SK-N-SH (cell line): ENCODE measurements around the gene SKI. TPM values are rescaled to one million over a fixed set of nuclear protein-coding genes. Genes with fewer than 3 reads are reported as not detected.

Experiments
- CTCF ChIA-PET: fragments of 300-600, 350-600 bp; formaldehyde crosslinking; extraction: SDS; loops from one replicate; lab custom pipeline; 2021; lab: Yijun Ruan, JAX
- POLR2A ChIA-PET: fragments of 350-600 bp; sonication (Branson Sonifier 250); formaldehyde crosslinking; extraction: SDS; loops from one replicate; lab custom pipeline; 2020; ENCODE audit warnings: antibody characterized with exemption, inconsistent platforms; lab: Yijun Ruan, JAX
- DNase-seq: peaks from one replicate; pipeline ENCODE4 v3.0.0; 2012
- H2AFZ ChIP-seq: fragments of 200-600 bp; sonication (generic); 2 replicates; pipeline ENCODE4 v1.8.1; 2016; ENCODE audit warnings: antibody characterized with exemption, mild to moderate bottlenecking, low read depth
- H3F3A ChIP-seq: fragments of 200-600 bp; sonication (generic); replicated peaks from 2 replicates; pipeline ENCODE3; 2016; ENCODE audit warnings: antibody characterized with exemption, mild to moderate bottlenecking; ENCODE audit not compliant: insufficient read depth
- H3K27ac ChIP-seq, 2 experiments: fragments of 200-500 bp in 1 of 2; fragments of 200-600 bp in 1 of 2; sonication (Bioruptor generic) in 1 of 2; sonication (generic), shearing (Covaris generic) in 1 of 2; 2 replicates each; pipeline versions ENCODE4 v1.5.1 to v1.6.1; 2014 to 2016; ENCODE audit warnings: low read depth in 2 of 2, inconsistent platforms in 1 of 2, low read length in 1 of 2, mild to moderate bottlenecking in 1 of 2, mixed read lengths in 1 of 2
- H3K27me3 ChIP-seq: fragments of 200-600 bp; sonication (generic), shearing (Covaris generic); 2 replicates; pipeline ENCODE4 v1.6.1; 2016; ENCODE audit warnings: mixed run types; ENCODE audit not compliant: insufficient read depth
- H3K36me3 ChIP-seq, 2 experiments: fragments of 200-500 bp in 1 of 2; fragments of 200-600 bp in 1 of 2; sonication (Bioruptor generic) in 1 of 2; sonication (generic) in 1 of 2; replicated peaks in 1 of 2; 2 replicates each; pipeline versions ENCODE3 to v1.5.1; 2014 to 2016; ENCODE audit warnings: low read length in 1 of 2, mild to moderate bottlenecking in 1 of 2; ENCODE audit not compliant: insufficient read depth in 2 of 2, control insufficient read depth in 1 of 2
- H3K4me1 ChIP-seq, 2 experiments: fragments of 200-500 bp in 1 of 2; fragments of 200-600 bp in 1 of 2; sonication (Bioruptor generic) in 1 of 2; sonication (generic), shearing (Covaris generic) in 1 of 2; 2 replicates each; pipeline versions ENCODE4 v1.5.1 to v1.6.1; 2014 to 2016; ENCODE audit warnings: low read depth in 1 of 2, low read length in 1 of 2, mixed run types in 1 of 2; ENCODE audit not compliant: insufficient read depth in 2 of 2, control insufficient read depth in 1 of 2
- H3K4me2 ChIP-seq: fragments of 200-600 bp; sonication (generic), shearing (Covaris generic); 2 replicates; pipeline ENCODE4 v1.6.1; 2017; ENCODE audit warnings: mixed run types
- H3K4me3 ChIP-seq, 2 experiments: fragments of 200-500 bp in 1 of 2; fragments of 200-600 bp in 1 of 2; sonication (Bioruptor generic) in 1 of 2; sonication (generic), shearing (Covaris generic) in 1 of 2; 2 replicates each; pipeline versions ENCODE4 v1.5.1 to v1.8.1; 2014 to 2016; ENCODE audit warnings: low read depth in 2 of 2, inconsistent platforms in 1 of 2, low read length in 1 of 2, mild to moderate bottlenecking in 1 of 2, mixed read lengths in 1 of 2, moderate library complexity in 1 of 2
- H3K79me2 ChIP-seq: fragments of 200-600 bp; sonication (generic); 2 replicates; pipeline ENCODE4 v1.8.1; 2017; ENCODE audit warnings: mild to moderate bottlenecking; ENCODE audit not compliant: insufficient read depth
- H3K9ac ChIP-seq: fragments of 200-600 bp; sonication (generic); 2 replicates; pipeline ENCODE4 v1.6.1; 2017; ENCODE audit warnings: mixed run types
- H3K9me2 ChIP-seq: fragments of 200-600 bp; sonication (generic); 2 replicates; pipeline ENCODE4 v1.6.1; 2017; ENCODE audit warnings: mixed run types
- H3K9me3 ChIP-seq: fragments of 200-600 bp; sonication (generic); 2 replicates; pipeline ENCODE4 v1.6.1; 2017; ENCODE audit warnings: mixed run types, mild to moderate bottlenecking, moderate library complexity
- H4K20me1 ChIP-seq: fragments of 200-600 bp; sonication (generic); 2 replicates; pipeline ENCODE4 v1.6.1; 2017; ENCODE audit warnings: mild to moderate bottlenecking, mixed run types; ENCODE audit not compliant: insufficient read depth
- ELF1 ChIP-seq: IDR thresholded peaks from 2 replicates; pipeline ENCODE4 v1.4.0; 2012
- EZH2phosphoT487 ChIP-seq: fragments of 200-600 bp; sonication (generic); IDR thresholded peaks from 2 replicates; pipeline ENCODE4 v1.6.1; 2017; ENCODE audit warnings: low read depth, mixed run types, mild to moderate bottlenecking, antibody characterized with exemption, moderate library complexity, borderline replicate concordance
- FOSL2 ChIP-seq: IDR thresholded peaks from 2 replicates; pipeline ENCODE4 v1.4.0; 2012; ENCODE audit warnings: low read depth, mild to moderate bottlenecking, moderate library complexity, borderline replicate concordance
- GATA2 ChIP-seq: sonication (generic); formaldehyde crosslinking; IDR thresholded peaks from 2 replicates; pipeline ENCODE4 v1.5.0; 2020; ENCODE audit warnings: mild to moderate bottlenecking, missing genetic modification reagents
- MXI1 ChIP-seq: IDR thresholded peaks from 2 replicates; pipeline ENCODE4 v1.6.1; 2012; ENCODE audit warnings: mild to moderate bottlenecking, low read depth, low read length, improper control_type of control experiment
- POLR2AphosphoS5 ChIP-seq: IDR thresholded peaks from 2 replicates; pipeline ENCODE4 v1.6.1; 2012; ENCODE audit warnings: low read depth, low read length
- RAD21 ChIP-seq: IDR thresholded peaks from 2 replicates; pipeline ENCODE4 v1.6.1; 2012; ENCODE audit warnings: mild to moderate bottlenecking, low read length
- SIN3A ChIP-seq: IDR thresholded peaks from 2 replicates; pipeline ENCODE4 v1.6.1; 2012; ENCODE audit warnings: low read depth, mild to moderate bottlenecking, low read length, moderate library complexity, borderline replicate concordance
- SMC3 ChIP-seq: IDR thresholded peaks from 2 replicates; pipeline ENCODE4 v1.6.1; 2012; ENCODE audit warnings: low read depth, low read length, improper control_type of control experiment
- TCF12 ChIP-seq: IDR thresholded peaks from 2 replicates; pipeline ENCODE4 v1.4.0; 2012
- WGBS: methylation state at CpG from one replicate; pipeline ENCODE4 v1.1.6; 2017; ENCODE audit warnings: low lambda C conversion rate; 5-methylcytosine and 5-hydroxymethylcytosine counted together
- polyA plus RNA-seq, 3 experiments: library from polyadenylated mRNA; depleted of rRNA; stranded (reverse); fragments of >200 nt; gene quantifications; 2 replicates each; pipeline ENCODE4 v1.2.3, GENCODE V29; 2012
- TF ChIP-seq, protein P1 (sequence below): fragments of 150-350 bp; IDR thresholded peaks from 2 replicates; pipeline ENCODE4 v1.6.1; 2016; ENCODE audit warnings: mild to moderate bottlenecking, low read depth, low read length
- TF ChIP-seq, protein P2 (sequence below): fragments of 150-350 bp; IDR thresholded peaks from 2 replicates; pipeline ENCODE4 v1.6.1; 2017; ENCODE audit warnings: antibody characterized with exemption, low read length, low read depth, borderline replicate concordance
- TF ChIP-seq, protein P3 (sequence below): IDR thresholded peaks from 2 replicates; pipeline ENCODE4; 2012
- TF ChIP-seq, protein P4 (sequence below): fragments of 200-600 bp; sonication (generic); IDR thresholded peaks from 2 replicates; pipeline ENCODE4 v1.6.1; 2017; ENCODE audit warnings: antibody characterized with exemption, mild to moderate bottlenecking, moderate library complexity
- TF ChIP-seq, protein P5 (sequence below): IDR thresholded peaks from 2 replicates; pipeline ENCODE4 v1.4.0; 2012; ENCODE audit warnings: low read depth

The SKI gene
- polyA plus RNA-seq, 1 of the 3 experiments (the other 2 are of a cell fraction) = 7.2 TPM

DNA sequence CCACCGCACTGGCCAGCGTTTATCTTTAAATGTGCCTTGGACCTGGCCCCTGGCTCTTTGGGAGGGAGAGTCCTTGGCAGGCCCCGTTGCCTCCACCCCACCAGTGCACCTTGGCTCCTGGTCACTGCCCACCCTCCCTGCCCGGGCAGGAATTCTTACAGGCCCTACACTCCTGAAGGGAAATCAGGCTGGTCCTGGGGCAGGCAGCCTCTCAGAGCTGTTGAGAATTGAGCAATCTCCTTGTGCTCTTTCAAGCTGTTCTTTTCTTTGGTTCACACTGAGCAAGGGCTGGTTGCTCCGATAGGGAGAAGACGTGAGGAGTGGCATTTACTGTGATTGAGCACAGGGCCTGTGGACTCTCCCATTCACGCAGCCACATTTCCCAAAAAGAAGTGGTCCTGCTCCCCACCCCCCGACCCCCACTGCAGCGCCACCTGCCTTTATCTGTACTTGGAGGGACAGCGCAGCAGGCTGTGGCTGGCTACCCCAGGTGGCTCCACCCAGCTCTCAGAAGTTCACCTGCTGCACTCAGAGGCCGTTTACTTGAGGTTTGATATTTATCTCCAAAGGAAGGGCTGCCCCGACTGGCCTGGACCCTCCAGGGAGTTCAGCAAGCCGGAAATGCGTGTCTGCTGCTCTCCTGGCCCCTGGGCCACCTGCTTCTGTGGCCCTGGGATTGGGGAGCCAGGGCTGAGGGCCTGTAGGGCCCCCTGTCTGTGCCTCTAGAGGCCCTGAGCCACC, 47.8 kb downstream of the SKI start:
- CTCF ChIA-PET = interaction anchor here (0.9 to 1.6 kb wide), 6 partner anchors 9 to 43 kb away, joined by 3 to 5 read pairs (median 3); no protein-coding TSS in a partner anchor

DNA sequence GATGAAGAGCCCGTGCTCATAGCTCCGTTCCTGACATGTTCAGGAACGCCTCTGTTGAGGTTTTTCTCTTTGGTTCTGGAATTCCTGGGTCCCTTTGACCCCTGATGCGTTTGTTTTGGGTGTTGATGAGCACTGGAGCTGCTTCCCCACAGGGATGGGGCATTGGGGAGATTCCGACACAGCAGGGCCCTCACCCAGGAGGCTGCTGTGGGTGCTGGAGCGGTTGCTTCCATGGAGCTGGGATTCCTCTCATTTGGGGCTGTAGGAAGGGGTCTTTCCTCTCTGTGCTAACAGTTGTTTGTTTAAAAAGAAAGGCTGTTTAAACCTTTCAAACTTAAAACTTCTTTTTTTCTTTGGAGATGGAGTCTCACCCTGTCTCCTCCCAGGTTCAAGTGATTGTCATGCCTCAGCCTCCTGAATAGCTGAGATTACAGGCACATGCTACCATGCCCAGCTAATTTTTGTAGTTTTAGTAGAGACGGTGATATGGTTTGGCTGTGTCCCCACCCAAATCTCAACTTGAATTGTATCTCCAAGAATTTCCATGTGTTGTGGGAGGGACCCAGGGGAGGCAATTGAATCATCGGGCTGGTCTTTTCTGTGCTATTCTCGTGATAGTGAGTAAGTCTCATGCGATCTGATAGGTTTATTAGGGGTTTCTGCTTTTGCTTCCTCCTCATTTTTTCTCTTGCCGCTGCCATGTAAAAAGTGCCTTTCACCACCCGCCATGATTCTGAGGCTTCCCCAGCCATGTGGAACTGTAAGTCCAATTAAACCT, 48.9 kb downstream of the SKI start:
- H3K9me3 ChIP-seq = no peaks in the 10 kb centered on the region
- H3K36me3 ChIP-seq = no peaks in the 10 kb centered on the region
- no peak overlapping the region for H3K4me2 ChIP-seq
- no peak overlapping the region for H3K27ac ChIP-seq
- H3K27me3 ChIP-seq = no peaks in the 10 kb centered on the region
- H3K4me3 ChIP-seq = no peak overlapping the region
- no peaks in the 10 kb centered on the region for H3F3A ChIP-seq
- TF ChIP-seq, protein P1, sequence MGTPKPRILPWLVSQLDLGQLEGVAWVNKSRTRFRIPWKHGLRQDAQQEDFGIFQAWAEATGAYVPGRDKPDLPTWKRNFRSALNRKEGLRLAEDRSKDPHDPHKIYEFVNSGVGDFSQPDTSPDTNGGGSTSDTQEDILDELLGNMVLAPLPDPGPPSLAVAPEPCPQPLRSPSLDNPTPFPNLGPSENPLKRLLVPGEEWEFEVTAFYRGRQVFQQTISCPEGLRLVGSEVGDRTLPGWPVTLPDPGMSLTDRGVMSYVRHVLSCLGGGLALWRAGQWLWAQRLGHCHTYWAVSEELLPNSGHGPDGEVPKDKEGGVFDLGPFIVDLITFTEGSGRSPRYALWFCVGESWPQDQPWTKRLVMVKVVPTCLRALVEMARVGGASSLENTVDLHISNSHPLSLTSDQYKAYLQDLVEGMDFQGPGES = no peak
- TF ChIP-seq GATA2 (CRISPR knock-in tag) (no peak), MXI1 (no peak), SMC3 (no peak), ELF1 (no peak), POLR2AphosphoS5 (no peak)
- TF ChIP-seq, protein P2, sequence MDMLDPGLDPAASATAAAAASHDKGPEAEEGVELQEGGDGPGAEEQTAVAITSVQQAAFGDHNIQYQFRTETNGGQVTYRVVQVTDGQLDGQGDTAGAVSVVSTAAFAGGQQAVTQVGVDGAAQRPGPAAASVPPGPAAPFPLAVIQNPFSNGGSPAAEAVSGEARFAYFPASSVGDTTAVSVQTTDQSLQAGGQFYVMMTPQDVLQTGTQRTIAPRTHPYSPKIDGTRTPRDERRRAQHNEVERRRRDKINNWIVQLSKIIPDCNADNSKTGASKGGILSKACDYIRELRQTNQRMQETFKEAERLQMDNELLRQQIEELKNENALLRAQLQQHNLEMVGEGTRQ = no peak
- TF ChIP-seq, protein P3, sequence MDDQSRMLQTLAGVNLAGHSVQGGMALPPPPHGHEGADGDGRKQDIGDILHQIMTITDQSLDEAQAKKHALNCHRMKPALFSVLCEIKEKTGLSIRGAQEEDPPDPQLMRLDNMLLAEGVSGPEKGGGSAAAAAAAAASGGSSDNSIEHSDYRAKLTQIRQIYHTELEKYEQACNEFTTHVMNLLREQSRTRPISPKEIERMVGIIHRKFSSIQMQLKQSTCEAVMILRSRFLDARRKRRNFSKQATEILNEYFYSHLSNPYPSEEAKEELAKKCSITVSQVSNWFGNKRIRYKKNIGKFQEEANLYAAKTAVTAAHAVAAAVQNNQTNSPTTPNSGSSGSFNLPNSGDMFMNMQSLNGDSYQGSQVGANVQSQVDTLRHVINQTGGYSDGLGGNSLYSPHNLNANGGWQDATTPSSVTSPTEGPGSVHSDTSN = no peak
- TF ChIP-seq, protein P4, sequence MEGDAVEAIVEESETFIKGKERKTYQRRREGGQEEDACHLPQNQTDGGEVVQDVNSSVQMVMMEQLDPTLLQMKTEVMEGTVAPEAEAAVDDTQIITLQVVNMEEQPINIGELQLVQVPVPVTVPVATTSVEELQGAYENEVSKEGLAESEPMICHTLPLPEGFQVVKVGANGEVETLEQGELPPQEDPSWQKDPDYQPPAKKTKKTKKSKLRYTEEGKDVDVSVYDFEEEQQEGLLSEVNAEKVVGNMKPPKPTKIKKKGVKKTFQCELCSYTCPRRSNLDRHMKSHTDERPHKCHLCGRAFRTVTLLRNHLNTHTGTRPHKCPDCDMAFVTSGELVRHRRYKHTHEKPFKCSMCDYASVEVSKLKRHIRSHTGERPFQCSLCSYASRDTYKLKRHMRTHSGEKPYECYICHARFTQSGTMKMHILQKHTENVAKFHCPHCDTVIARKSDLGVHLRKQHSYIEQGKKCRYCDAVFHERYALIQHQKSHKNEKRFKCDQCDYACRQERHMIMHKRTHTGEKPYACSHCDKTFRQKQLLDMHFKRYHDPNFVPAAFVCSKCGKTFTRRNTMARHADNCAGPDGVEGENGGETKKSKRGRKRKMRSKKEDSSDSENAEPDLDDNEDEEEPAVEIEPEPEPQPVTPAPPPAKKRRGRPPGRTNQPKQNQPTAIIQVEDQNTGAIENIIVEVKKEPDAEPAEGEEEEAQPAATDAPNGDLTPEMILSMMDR = no peak
- TF ChIP-seq, protein P5, sequence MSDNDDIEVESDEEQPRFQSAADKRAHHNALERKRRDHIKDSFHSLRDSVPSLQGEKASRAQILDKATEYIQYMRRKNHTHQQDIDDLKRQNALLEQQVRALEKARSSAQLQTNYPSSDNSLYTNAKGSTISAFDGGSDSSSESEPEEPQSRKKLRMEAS = no peak
- DNase-seq = no peak
- peaks cover 72% of the 10 kb centered on the region for H4K20me1 ChIP-seq
- ChIA-PET CTCF (interaction anchor here (0.9 to 1.6 kb wide), 3 partner anchors 8 to 44 kb away, joined by 3 to 5 read pairs (median 4); no protein-coding TSS in a partner anchor), POLR2A (no interaction called here)
- H3K9ac ChIP-seq = no peak overlapping the region
- peaks cover 0 to 64% of the 10 kb centered on the region in 2 experiments; a peak in 1 of 4 replicates for H3K4me1 ChIP-seq
- H3K79me2 ChIP-seq = peaks cover 75% of the 10 kb centered on the region
- no peak overlapping the region for H2AFZ ChIP-seq
- H3K9me2 ChIP-seq = no peaks in the 10 kb centered on the region
- 85% methylated on average over 12 of the region's 12 CpGs for WGBS

More for the DNA sequence above, 47.8 kb downstream of the SKI start:
- POLR2A ChIA-PET = no interaction called here
- H3K9me3 ChIP-seq = no peaks in the 10 kb centered on the region
- peak overlapping the region in 1 of 2 experiments; percentile 50; a peak in 2 of 4 replicates for H3K27ac ChIP-seq
- H3F3A ChIP-seq = no peaks in the 10 kb centered on the region
- H3K4me2 ChIP-seq = no peak overlapping the region
- peaks cover 85% of the 10 kb centered on the region for H3K79me2 ChIP-seq
- H2AFZ ChIP-seq = no peak overlapping the region
- H4K20me1 ChIP-seq = peaks cover 82% of the 10 kb centered on the region
- H3K9me2 ChIP-seq = no peaks in the 10 kb centered on the region
- no peak for DNase-seq
- 95% methylated on average over 10 of the region's 14 CpGs for WGBS
- no peak overlapping the region for H3K4me3 ChIP-seq
- H3K4me1 ChIP-seq = peaks cover 0 to 74% of the 10 kb centered on the region in 2 experiments; a peak in 1 of 4 replicates
- H3K27me3 ChIP-seq = no peaks in the 10 kb centered on the region
- H3K36me3 ChIP-seq = no peaks in the 10 kb centered on the region
- TF ChIP-seq RAD21 = no peak
- TF ChIP-seq EZH2phosphoT487 = no peak
- TF ChIP-seq, protein P2 = no peak
- TF ChIP-seq TCF12 = no peak
- TF ChIP-seq SMC3 = no peak
- TF ChIP-seq FOSL2 = no peak
- TF ChIP-seq, protein P1 = no peak
- TF ChIP-seq ELF1 = no peak
- TF ChIP-seq MXI1 = no peak
- no peak for TF ChIP-seq SIN3A
- TF ChIP-seq POLR2AphosphoS5 = no peak
- H3K9ac ChIP-seq = no peak overlapping the region
